Activated naive CD4-positive, alpha-beta T cell treated with anti-CD3 and anti-CD28 coated beads for 36 hours (primary cell): ENCODE results near the gene SVEP1. TPM values are rescaled to one million over a fixed set of nuclear protein-coding genes. Genes with fewer than 3 reads are reported as not detected.
"Not testable (repeated sequence)": the region's sequence is repeated elsewhere in the genome, so short reads cannot be mapped to it uniquely, and the experiment has no call there.

Experiments
- CTCF ChIA-PET: fragments of 350-600 bp; sonication (Branson Sonifier 250); formaldehyde crosslinking; loops from one replicate; lab custom pipeline; 2021; ENCODE audit warnings: antibody characterized with exemption; lab: Charles Lee
- DNase-seq: peaks from one replicate; pipeline ENCODE4 v3.0.0-alpha.2; 2020
- H3K27ac Mint-ChIP-seq: one replicate; pipeline ENCODE4 v1.8.0; 2021; ENCODE audit warnings: mild to moderate bottlenecking, mixed read lengths
- H3K27me3 Mint-ChIP-seq: one replicate; pipeline ENCODE4 v1.8.0; 2021; ENCODE audit warnings: low read depth, mixed read lengths
- H3K36me3 Mint-ChIP-seq: one replicate; pipeline ENCODE4 v1.8.0; 2021; ENCODE audit warnings: low read depth, mixed read lengths
- H3K4me1 Mint-ChIP-seq: one replicate; pipeline ENCODE4 v1.8.0; 2021; ENCODE audit warnings: low read depth, mixed read lengths
- H3K4me3 Mint-ChIP-seq: one replicate; pipeline ENCODE4 v1.8.0; 2021; ENCODE audit warnings: mild to moderate bottlenecking, moderate library complexity, mixed read lengths
- H3K9me3 Mint-ChIP-seq: one replicate; pipeline ENCODE4 v1.8.0; 2021; ENCODE audit warnings: mixed read lengths
- intact Hi-C: fragments of 100-400 bp; cut with micrococcal nuclease; formaldehyde crosslinking; loops from one replicate; pipeline ENCODE4 v1.15.1; 2023
- total RNA-seq, 2 experiments: library from RNA; stranded (reverse); gene quantifications; one replicate each; pipeline ENCODE4 v1.2.3, GENCODE V29; 2021

The SVEP1 gene
- not detected for total RNA-seq

DNA sequence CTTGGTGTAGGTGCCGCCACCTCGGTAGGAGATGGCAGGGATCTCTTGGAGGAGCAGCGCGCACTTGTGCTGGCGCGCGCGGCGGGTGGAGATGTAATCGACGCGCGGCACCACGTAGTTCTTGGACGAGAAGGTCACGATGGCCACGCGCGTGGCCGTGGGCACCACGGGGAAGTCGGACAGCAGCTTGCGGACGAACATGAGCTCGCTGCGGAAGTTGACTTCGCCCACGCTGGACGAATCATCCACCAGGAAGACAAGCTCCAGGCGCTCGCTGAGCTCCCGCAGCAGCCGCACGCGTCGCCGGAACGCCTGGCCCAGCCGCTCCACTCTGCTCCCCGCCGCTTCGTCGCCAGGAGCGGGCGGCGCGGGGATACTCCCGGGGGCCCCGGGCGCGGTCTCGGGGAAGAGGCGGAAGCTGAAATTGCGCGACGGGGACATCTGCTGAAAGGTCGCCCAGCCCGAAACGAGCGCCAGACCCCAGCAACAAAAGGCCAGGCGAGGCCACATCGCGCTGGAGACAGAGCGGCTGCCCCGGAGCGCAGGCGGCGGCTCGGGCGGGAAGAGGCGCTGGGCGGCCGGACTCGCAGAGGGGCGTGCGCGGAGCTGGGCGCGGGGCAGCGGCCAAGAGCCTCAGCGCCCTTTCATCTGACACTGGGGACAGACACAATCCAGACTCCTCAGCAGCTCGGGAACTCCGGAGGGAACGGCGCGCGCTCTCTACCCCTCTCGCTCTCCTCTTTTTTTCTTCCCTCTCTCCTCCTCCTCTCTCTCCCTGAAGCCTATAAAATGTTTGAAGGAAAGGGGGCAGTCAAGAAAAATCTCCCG lies at the start of gene SVEP1:
TSS of gene SVEP1 (minus strand) at position 708 of the 828 bp plus-strand sequence. CDS start at position 510, 198 bp downstream.
- peaks cover 4% of the 10 kb centered on the region for H3K4me1 Mint-ChIP-seq
- intact Hi-C loops: no loop called here
- H3K4me3 Mint-ChIP-seq: no peak within 1 kb of the TSS
- no peak for DNase-seq
- no peaks in the 10 kb centered on the region for H3K36me3 Mint-ChIP-seq
- CTCF ChIA-PET: no interaction called here
- H3K9me3 Mint-ChIP-seq: no peaks in the 10 kb centered on the region
- H3K27me3 Mint-ChIP-seq: peaks cover 34% of the 10 kb centered on the region
- no peak within 1 kb of the TSS for H3K27ac Mint-ChIP-seq

DNA sequence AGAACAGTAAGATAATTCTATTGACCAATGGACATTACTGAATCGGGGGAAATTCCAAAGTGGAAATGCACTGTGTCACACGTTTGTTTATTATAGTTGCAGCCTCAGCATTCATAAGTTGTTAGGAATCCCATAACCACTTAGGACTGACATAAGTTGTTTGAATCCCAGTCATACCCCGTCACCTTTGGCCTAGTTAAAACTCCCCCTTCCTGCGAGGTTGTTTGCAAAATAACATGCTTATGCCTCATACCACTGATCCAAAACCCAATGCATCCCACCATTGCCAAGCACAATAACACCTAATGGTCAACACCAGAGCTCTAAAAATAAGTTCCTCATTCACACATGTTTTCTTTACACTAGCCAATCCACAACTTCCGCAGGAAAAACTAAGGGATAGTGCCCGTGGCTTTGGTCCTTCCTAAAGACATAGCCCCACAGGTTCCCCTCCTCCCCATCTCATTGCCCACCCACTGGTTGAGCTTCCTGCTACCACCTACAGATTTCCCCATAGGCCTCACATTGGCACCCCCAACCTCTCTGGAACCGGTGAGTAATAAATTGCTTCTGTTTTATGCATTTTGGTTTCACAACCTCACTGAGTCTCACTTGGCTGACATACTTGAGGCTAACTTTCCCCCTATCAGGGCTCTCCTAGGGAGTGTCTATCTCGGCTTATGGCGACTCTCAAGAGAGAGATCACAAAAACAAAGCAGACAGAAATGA lies 46.7 kb upstream of the SVEP1 start:
- no peak overlapping the region for H3K27ac Mint-ChIP-seq
- intact Hi-C loops: loop anchor here (10.0 kb wide), 1 partner anchor 571 kb away; no protein-coding TSS in a partner anchor
- no peaks in the 10 kb centered on the region for H3K9me3 Mint-ChIP-seq
- CTCF ChIA-PET: interaction anchor here (0.6 kb wide), 1 partner anchor 224 kb away, joined by 4 read pairs; no protein-coding TSS in a partner anchor
- no peaks in the 10 kb centered on the region for H3K27me3 Mint-ChIP-seq
- peak; percentile 16 for DNase-seq
- H3K36me3 Mint-ChIP-seq: no peaks in the 10 kb centered on the region
- H3K4me1 Mint-ChIP-seq: peaks cover 7% of the 10 kb centered on the region
- H3K4me3 Mint-ChIP-seq: no peak overlapping the region

DNA sequence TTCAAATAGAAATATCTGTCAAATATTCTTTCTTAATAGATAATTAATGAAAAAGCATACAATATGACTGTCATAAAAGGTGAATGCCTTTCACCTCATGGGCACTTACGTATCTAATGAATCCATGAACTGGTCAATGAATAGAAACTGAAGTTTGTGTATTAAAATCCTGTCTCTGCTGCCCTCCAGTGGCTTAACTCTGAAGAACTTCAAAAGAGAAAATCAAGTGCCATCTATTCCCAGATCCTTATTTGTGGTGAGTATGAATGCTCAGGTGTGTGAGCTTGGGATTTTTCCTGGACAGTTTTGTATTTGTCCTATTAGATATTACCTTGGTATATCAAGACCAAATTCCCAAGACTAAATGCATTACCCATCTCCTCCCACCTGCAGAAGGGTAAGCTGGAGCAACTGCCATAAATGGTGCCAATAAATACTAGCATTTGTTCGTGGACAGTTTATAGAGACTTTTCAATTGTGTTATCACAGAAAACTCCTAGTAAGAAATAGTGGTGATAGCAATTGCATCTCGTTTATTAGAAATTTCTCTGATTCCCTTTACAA lies 44.0 kb upstream of the SVEP1 start:
- CTCF ChIA-PET: interaction anchor here (0.7 to 1.6 kb wide), 6 partner anchors 37 to 1046 kb away, joined by 3 to 10 read pairs (median 3); no protein-coding TSS in a partner anchor
- Mint-ChIP-seq H3K4me3 (no peak overlapping the region), H3K9me3 (no peaks in the 10 kb centered on the region), H3K27ac (no peak overlapping the region), H3K36me3 (no peaks in the 10 kb centered on the region), H3K27me3 (peaks cover 2% of the 10 kb centered on the region), H3K4me1 (peaks cover 7% of the 10 kb centered on the region)
- intact Hi-C loops: loop anchor here (1.0 to 10.0 kb wide), 6 partner anchors 171 to 1049 kb away; no protein-coding TSS in a partner anchor
- peak; percentile 32 for DNase-seq

DNA sequence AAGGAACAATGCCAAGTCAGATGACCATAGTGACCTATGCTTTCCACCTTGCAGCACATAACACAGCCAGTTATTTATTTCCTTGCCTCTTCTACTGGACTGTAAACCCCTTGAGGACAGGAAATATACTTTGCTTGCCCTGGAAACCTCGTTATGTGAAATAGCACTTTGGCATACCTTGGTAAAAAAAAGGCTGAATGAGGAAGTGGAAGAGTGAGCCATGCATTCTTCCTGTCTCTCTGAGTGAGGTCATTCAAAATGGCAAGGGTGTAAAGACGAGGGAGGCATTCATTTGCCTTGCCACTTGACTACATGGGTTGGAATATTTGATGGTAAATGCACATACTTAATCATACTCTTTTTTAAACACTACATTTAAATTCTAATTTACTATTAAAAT lies 42.8 kb upstream of the SVEP1 start:
- DNase-seq: no peak
- Mint-ChIP-seq H3K4me3 (no peak overlapping the region), H3K27ac (no peak overlapping the region), H3K36me3 (no peaks in the 10 kb centered on the region), H3K9me3 (no peaks in the 10 kb centered on the region), H3K4me1 (peaks cover 7% of the 10 kb centered on the region), H3K27me3 (peaks cover 2% of the 10 kb centered on the region)
- CTCF ChIA-PET: interaction anchor here (1.5 kb wide), 1 partner anchor 439 kb away, joined by 10 read pairs; no protein-coding TSS in a partner anchor
- intact Hi-C loops: loop anchor here (2.0 to 10.0 kb wide), 2 partner anchors 192 to 568 kb away; no protein-coding TSS in a partner anchor

DNA sequence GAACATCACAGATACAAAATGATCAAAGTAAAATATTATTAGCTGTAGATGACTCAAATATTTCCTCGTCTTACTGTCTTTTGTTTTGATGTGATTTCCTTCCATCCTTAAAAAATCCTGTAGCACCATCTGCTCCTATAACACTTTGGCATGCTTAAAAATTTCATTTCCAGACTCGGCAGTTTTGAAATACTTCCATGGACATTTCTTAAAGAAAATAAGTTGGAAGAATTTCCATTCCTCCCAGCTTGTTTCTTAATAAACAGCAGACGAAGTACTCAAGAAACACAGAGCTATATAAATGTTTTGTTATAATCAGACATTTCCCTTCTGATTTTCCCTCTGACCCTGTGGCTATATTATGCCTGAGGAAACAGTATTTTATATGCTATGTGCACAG lies 41.2 kb upstream of the SVEP1 start:
- intact Hi-C loops: loop anchor here (10.0 kb wide), 1 partner anchor 566 kb away; no protein-coding TSS in a partner anchor
- Mint-ChIP-seq H3K27me3 (peaks cover 2% of the 10 kb centered on the region), H3K27ac (no peak overlapping the region), H3K4me1 (no peaks in the 10 kb centered on the region), H3K36me3 (no peaks in the 10 kb centered on the region), H3K9me3 (no peaks in the 10 kb centered on the region), H3K4me3 (no peak overlapping the region)
- CTCF ChIA-PET: no interaction called here
- no peak for DNase-seq

DNA sequence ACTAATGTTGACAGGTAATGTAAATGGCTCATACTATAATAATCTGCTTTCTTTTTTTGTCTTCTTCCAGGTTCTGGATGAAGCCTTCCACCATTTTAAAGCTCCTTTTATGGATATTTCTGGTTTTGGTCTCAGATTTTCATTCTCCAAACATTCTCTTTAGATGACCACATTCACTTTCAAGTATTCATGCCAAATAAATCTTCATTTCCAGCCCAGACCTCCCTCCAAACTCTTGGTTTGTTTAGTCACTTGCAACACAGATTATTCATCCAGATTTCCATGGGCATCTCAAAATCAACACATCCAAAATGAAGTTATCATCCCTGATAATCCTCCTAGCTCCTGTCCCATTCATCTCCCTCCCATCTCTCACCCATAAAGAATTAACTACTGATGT lies 40.3 kb upstream of the SVEP1 start:
- H3K27me3 Mint-ChIP-seq: peaks cover 2% of the 10 kb centered on the region
- intact Hi-C loops: loop anchor here (10.0 kb wide), 1 partner anchor 565 kb away; no protein-coding TSS in a partner anchor
- H3K9me3 Mint-ChIP-seq: no peaks in the 10 kb centered on the region
- DNase-seq: no peak
- H3K4me1 Mint-ChIP-seq: no peaks in the 10 kb centered on the region
- H3K36me3 Mint-ChIP-seq: no peaks in the 10 kb centered on the region
- no peak overlapping the region for H3K27ac Mint-ChIP-seq
- CTCF ChIA-PET: no interaction called here
- H3K4me3 Mint-ChIP-seq: no peak overlapping the region

DNA sequence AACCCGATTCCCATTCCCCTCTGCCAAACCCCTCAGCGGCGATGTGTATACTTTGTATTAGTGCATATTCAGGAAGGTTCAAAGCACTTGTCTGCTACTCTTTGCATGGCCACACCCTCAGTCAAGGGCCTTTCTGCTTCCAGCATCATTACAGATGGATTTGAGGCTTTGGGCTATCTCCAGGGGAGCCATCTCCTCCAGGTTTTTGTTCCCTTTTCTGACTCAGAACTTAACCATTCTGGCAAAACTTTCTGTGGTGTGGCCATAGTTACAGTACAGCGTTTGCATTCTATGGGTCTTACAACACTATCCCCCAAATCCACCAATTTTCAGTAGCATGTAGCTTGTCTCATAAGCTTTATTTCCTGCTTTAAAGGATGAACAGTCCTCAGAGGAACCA lies 36.0 kb upstream of the SVEP1 start:
- Mint-ChIP-seq H3K4me1 (no peaks in the 10 kb centered on the region), H3K36me3 (no peaks in the 10 kb centered on the region), H3K27ac (no peak overlapping the region), H3K9me3 (no peaks in the 10 kb centered on the region), H3K4me3 (no peak overlapping the region), H3K27me3 (peaks cover 2% of the 10 kb centered on the region)
- intact Hi-C loops: no loop called here
- CTCF ChIA-PET: no interaction called here
- DNase-seq: no peak

DNA sequence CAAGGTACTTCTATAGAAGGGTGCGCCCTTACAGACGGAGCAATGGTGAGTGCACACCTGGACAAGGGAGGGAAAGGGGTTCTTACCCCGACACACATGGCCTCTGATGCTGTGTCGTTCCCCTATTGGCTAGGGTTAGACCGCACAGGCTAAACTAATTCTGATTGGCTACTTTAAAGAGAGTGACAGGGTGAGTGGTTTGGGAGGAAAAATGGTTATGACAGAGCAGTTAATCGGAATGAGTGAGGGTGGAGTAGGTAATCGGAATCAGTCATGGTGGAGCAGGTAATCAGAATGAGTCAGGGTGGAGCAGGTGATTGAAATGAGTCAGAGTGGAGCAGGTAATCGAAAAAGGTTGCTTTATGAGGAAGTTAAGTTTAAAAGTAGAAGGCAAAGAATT lies 35.0 kb upstream of the SVEP1 start:
- H3K36me3 Mint-ChIP-seq, CTCF ChIA-PET, H3K4me3 Mint-ChIP-seq, H3K27ac Mint-ChIP-seq, intact Hi-C loops, H3K9me3 Mint-ChIP-seq, H3K4me1 Mint-ChIP-seq, H3K27me3 Mint-ChIP-seq, DNase-seq: not testable (repeated sequence)

DNA sequence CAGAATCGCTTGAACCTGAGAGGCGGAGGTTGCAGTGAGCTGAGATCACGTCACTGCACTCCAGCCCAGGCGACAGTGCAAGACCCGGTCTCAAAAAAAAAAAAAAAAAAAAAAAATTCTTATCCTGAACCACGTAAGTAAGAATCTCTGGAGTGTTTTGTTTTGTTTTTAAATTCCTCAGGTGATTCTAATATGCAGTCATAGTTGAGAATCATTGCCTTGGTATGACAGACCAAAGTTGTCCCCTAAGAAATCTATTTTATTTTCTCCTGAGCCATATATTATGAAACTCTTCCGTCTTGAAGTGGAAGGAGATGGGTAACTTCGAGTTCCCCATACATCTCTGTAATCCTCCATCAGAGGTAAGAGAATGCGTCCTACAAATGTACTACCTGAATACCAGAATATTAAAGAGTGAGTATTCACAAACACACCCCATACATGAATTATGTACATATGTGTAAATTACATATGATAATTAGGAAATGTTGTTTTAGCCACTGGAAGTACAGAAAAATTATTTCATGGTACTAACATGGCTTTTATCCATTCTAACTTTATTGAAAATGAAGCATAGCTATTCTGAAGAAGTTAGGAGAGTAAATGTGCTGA lies 26.7 kb upstream of the SVEP1 start:
- Mint-ChIP-seq H3K27me3 (peaks cover 5% of the 10 kb centered on the region), H3K27ac (no peak overlapping the region), H3K9me3 (no peaks in the 10 kb centered on the region), H3K36me3 (no peaks in the 10 kb centered on the region), H3K4me1 (no peaks in the 10 kb centered on the region), H3K4me3 (no peak overlapping the region)
- intact Hi-C loops: no loop called here
- no peak for DNase-seq
- CTCF ChIA-PET: no interaction called here

DNA sequence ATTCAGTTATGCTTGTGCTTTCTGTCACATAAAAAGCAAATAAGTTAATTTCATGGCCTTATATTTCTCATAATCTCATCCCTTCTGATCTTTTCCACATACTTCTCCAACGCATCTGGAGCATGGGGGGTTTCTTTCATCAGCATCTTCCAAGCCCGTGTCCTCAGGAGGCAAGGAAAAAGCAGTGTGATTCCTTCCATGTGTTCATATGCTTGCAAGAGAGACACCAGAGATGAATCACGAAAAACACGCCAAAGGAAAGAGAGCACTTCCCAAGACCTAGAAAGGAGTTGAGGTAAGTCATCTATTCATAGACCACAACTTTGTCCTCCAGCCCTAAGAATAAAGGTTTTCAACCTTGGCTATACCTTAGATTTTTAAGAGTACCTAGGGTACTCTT lies 26.0 kb upstream of the SVEP1 start:
- CTCF ChIA-PET: no interaction called here
- intact Hi-C loops: no loop called here

DNA sequence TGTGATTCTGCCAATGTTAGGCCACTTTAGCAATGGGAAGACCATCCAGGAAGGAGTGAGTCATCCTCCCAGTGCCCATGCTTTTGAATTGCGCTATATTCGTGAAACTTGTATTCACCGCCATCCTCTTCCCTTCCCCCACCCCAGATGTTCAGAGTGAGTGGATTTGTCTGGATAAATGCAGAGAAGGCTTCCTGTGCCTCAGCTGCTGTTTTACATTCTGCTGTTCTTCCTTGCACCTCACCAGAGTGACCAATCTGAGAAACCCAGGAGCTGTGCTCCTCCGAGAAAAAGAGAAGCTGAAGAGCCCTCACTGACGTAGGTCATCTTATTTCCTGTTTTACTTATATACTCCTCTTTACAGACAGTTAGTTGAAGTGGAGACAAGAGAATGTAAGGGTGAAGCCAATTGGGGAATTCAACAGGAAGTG lies 24.6 kb upstream of the SVEP1 start:
- Mint-ChIP-seq H3K4me1 (no peaks in the 10 kb centered on the region), H3K27ac (no peak overlapping the region), H3K27me3 (peaks cover 5% of the 10 kb centered on the region), H3K9me3 (no peaks in the 10 kb centered on the region), H3K4me3 (no peak overlapping the region), H3K36me3 (no peaks in the 10 kb centered on the region)
- CTCF ChIA-PET: no interaction called here
- no peak for DNase-seq
- intact Hi-C loops: no loop called here

More for the DNA sequence above, 26.0 kb upstream of the SVEP1 start:
- Mint-ChIP-seq H3K4me1 (no peaks in the 10 kb centered on the region), H3K27ac (no peak overlapping the region), H3K36me3 (no peaks in the 10 kb centered on the region), H3K27me3 (peaks cover 5% of the 10 kb centered on the region), H3K9me3 (no peaks in the 10 kb centered on the region), H3K4me3 (no peak overlapping the region)
- no peak for DNase-seq

DNA sequence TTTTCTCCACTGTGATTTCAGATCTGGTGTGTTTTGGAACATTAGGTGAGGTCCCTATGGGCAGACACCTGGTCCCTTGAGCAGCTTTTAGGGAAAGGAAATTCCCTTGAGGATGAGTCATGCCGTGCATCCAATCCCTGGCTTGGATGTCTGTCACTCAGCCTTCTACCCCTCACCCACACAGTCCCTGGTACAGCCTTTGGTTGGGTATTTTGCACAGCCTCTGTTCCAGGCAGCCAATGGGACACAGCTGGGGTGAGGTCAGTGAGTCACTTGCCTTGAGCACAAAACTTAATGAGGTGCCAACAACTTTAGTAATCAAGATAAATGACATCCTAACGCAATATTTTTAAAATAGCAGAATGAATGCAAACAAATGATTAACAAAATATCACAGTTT lies 22.7 kb upstream of the SVEP1 start:
- Mint-ChIP-seq H3K27ac (no peak overlapping the region), H3K9me3 (peaks cover 3% of the 10 kb centered on the region), H3K36me3 (no peaks in the 10 kb centered on the region), H3K4me1 (no peaks in the 10 kb centered on the region), H3K4me3 (no peak overlapping the region), H3K27me3 (peaks cover 5% of the 10 kb centered on the region)
- intact Hi-C loops: no loop called here
- CTCF ChIA-PET: no interaction called here
- no peak for DNase-seq
